Gastrocnemius medialis (tissue), 4 donors: ENCODE results near the gene BACE1-AS. TPM values are rescaled to one million over a fixed set of nuclear protein-coding genes. Genes with fewer than 3 reads are reported as not detected.

ENCODE experiments used
- ATAC-seq, 2 donors: fragments of 150-250 bp; one replicate each; pipeline ENCODE4 v1.9.1; 2016
- DNase-seq, 2 donors: peaks; one replicate each; pipeline ENCODE4 v3.0.0-alpha.2; 2019
- H3K27ac ChIP-seq, 4 donors: fragments of 200-600 bp; sonication (generic); 1 replicate in 1 of 4; 2 replicates in 3 of 4; pipeline ENCODE4 v1.5.1; 2016 to 2018; ENCODE audit warnings: mild to moderate bottlenecking in 2 of 4, moderate library complexity in 1 of 4
- H3K27me3 ChIP-seq, 3 donors: fragments of 200-600 bp; sonication (generic) in 2 of 3; 1 replicate in 1 of 3; 2 replicates in 2 of 3; pipeline versions ENCODE4 v1.5.1 to v1.6.0; 2016 to 2019; ENCODE audit warnings: mild to moderate bottlenecking in 1 of 3, moderate library complexity in 1 of 3
- H3K36me3 ChIP-seq, 2 donors: fragments of 200-600 bp; sonication (generic) in 1 of 2; one replicate each; pipeline ENCODE4 v1.5.1; 2017 to 2018
- H3K4me1 ChIP-seq, 2 donors: fragments of 200-600 bp; sonication (generic) in 1 of 2; one replicate each; pipeline ENCODE4 v1.5.1; 2016 to 2017; ENCODE audit warnings: mild to moderate bottlenecking in 2 of 2
- H3K4me3 ChIP-seq, 4 donors: fragments of 200-600 bp; sonication (generic) in 3 of 4; 1 replicate in 1 of 4; 2 replicates in 3 of 4; pipeline ENCODE4 v1.5.1; 2016 to 2019; ENCODE audit warnings: mild to moderate bottlenecking in 2 of 4
- H3K9me3 ChIP-seq, 3 donors: fragments of 200-600 bp; sonication (generic) in 2 of 3; 1 replicate in 1 of 3; 2 replicates in 2 of 3; pipeline ENCODE4 v1.5.1; 2016 to 2019
- POLR2A ChIP-seq, 2 donors: fragments of 450-650 bp; IDR thresholded peaks; one replicate each; pipeline ENCODE4 v1.6.1; 2017; ENCODE audit warnings: antibody characterized with exemption in 2 of 2, mild to moderate bottlenecking in 2 of 2, moderate library complexity in 2 of 2
- in situ Hi-C, 4 donors: fragments of 200-750 bp; cut with MboI; loops; one replicate each; pipeline versions ENCODE4 v1.15.0 to v1.8.0; 2017; ENCODE audit warnings: low sequenced_read_pairs in 4 of 4
- intact Hi-C: fragments of 100-400 bp; cut with DNase I; formaldehyde crosslinking; loops from one replicate; pipeline ENCODE4 v1.15.1; 2023; ENCODE audit warnings: low total_unique reads
- total RNA-seq, 4 donors: library from RNA; depleted of rRNA; stranded (reverse); fragments of >200 nt; gene quantifications; one replicate each; pipeline versions ENCODE4 v1.1.0 to v1.2.3, GENCODE V29; 2016
- TF ChIP-seq, protein P1 (sequence below), 5 experiments: fragments of 450-650 bp in 3 of 5; fragments of 200-600 bp in 2 of 5; sonication (generic) in 2 of 5; IDR thresholded peaks in 4 of 5; conservative IDR thresholded peaks in 1 of 5; 1 replicate in 4 of 5; 2 replicates in 1 of 5; pipeline ENCODE4 v1.5.1; 2016 to 2019; ENCODE audit warnings: antibody characterized with exemption in 5 of 5, mild to moderate bottlenecking in 3 of 5, moderate library complexity in 3 of 5

Gene BACE1-AS
- total RNA-seq, 4 donors from 2014 or later, result 10.5 to 13.2 (median 12.5) TPM

DNA sequence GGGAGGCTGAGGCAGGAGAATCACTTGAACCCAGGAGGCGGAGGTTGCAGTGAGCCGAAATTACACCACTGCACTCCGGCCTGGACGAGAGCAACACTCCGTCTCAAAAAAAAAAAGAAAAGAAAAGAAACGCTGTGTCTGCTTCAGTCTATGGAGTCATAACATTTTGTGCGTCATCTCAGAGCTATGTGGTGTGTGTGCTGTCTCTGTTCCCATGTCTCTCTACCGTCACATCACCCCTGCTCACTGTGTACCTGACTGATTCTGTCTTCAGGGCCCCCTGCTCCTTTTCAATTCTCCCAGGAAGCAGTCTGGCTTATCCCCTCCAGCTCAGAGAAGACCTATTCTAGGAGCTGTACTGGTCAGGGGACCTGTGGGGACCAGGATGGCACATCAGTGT lies 7.0 kb downstream of the BACE1-AS start:
- TF ChIP-seq, protein P1, sequence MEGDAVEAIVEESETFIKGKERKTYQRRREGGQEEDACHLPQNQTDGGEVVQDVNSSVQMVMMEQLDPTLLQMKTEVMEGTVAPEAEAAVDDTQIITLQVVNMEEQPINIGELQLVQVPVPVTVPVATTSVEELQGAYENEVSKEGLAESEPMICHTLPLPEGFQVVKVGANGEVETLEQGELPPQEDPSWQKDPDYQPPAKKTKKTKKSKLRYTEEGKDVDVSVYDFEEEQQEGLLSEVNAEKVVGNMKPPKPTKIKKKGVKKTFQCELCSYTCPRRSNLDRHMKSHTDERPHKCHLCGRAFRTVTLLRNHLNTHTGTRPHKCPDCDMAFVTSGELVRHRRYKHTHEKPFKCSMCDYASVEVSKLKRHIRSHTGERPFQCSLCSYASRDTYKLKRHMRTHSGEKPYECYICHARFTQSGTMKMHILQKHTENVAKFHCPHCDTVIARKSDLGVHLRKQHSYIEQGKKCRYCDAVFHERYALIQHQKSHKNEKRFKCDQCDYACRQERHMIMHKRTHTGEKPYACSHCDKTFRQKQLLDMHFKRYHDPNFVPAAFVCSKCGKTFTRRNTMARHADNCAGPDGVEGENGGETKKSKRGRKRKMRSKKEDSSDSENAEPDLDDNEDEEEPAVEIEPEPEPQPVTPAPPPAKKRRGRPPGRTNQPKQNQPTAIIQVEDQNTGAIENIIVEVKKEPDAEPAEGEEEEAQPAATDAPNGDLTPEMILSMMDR (IDR thresholded peaks at IDR 0.05 in 4 of 5, conservative IDR thresholded peaks at IDR 0.05 in 1 of 5), result no peak
- no peak for TF ChIP-seq POLR2A (IDR thresholded peaks at IDR 0.05)
- DNase-seq (no peak), ATAC-seq (no peak)
- Histone ChIP-seq H3K4me3 (no peak overlapping the region), H3K27me3 (no peaks in the 10 kb centered on the region), H3K36me3 (peaks cover 0 to 8% of the 10 kb centered on the region in 2 donors), H3K9me3 (no peaks in the 10 kb centered on the region), H3K27ac (no peak overlapping the region), H3K4me1 (peaks cover 0 to 3% of the 10 kb centered on the region in 2 donors)
- in situ Hi-C loops, result no loop called here
- intact Hi-C loops, result no loop called here

GRCh38 chr11:117299351-117300282 lies 8.5 kb downstream of the BACE1-AS start:
- intact Hi-C loops (no loop called here), in situ Hi-C loops (no loop called here)
- DNase-seq (no peak), ATAC-seq (no peak)
- Histone ChIP-seq H3K4me1 (peaks cover 0 to 3% of the 10 kb centered on the region in 2 donors), H3K4me3 (no peak overlapping the region), H3K36me3 (no peaks in the 10 kb centered on the region), H3K27me3 (no peaks in the 10 kb centered on the region), H3K9me3 (no peaks in the 10 kb centered on the region), H3K27ac (no peak overlapping the region)
- no peak for TF ChIP-seq POLR2A (IDR thresholded peaks at IDR 0.05)

DNA sequence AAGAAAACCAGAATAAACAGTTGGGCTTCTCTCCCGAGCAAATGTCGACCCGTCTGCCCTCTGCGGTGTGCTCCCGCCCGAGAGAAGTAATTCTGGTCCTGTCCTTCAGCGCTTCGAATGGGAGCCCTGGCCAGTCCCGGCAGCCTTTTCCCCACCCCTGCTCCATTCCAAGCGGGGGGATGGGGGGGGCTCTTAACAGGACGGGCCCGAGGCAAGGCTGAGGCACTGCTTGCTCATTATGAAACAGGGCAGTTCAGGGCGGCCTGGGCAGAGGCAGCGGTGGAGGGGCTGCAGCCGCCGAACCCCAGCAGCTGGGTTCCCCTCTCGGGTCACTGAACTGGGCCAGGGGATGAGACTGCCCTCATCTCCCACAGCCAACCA lies 9.1 kb downstream of the BACE1-AS start:
- H3K4me1 ChIP-seq, result peaks cover 0 to 3% of the 10 kb centered on the region in 2 donors
- DNase-seq, result no peak
- intact Hi-C loops, result no loop called here
- no peak overlapping the region for H3K4me3 ChIP-seq
- no peak for ATAC-seq
- no peak overlapping the region for H3K27ac ChIP-seq
- in situ Hi-C loops, result no loop called here
- no peaks in the 10 kb centered on the region for H3K9me3 ChIP-seq
- TF ChIP-seq, protein P1 (IDR thresholded peaks at IDR 0.05 in 4 of 5, conservative IDR thresholded peaks at IDR 0.05 in 1 of 5), result no peak
- TF ChIP-seq POLR2A (IDR thresholded peaks at IDR 0.05), result no peak
- no peaks in the 10 kb centered on the region for H3K27me3 ChIP-seq
- H3K36me3 ChIP-seq, result no peaks in the 10 kb centered on the region

GRCh38 chr11:117300773-117301172 lies 9.6 kb downstream of the BACE1-AS start:
- Histone ChIP-seq H3K36me3 (no peaks in the 10 kb centered on the region), H3K9me3 (no peaks in the 10 kb centered on the region), H3K4me3 (no peak overlapping the region), H3K27ac (no peak overlapping the region), H3K27me3 (no peaks in the 10 kb centered on the region), H3K4me1 (peaks cover 0 to 3% of the 10 kb centered on the region in 2 donors)
- ATAC-seq (no peak), DNase-seq (no peak)
- TF ChIP-seq, protein P1 (IDR thresholded peaks at IDR 0.05 in 4 of 5, conservative IDR thresholded peaks at IDR 0.05 in 1 of 5), result no peak
- in situ Hi-C loops, result no loop called here
- intact Hi-C loops, result no loop called here

DNA sequence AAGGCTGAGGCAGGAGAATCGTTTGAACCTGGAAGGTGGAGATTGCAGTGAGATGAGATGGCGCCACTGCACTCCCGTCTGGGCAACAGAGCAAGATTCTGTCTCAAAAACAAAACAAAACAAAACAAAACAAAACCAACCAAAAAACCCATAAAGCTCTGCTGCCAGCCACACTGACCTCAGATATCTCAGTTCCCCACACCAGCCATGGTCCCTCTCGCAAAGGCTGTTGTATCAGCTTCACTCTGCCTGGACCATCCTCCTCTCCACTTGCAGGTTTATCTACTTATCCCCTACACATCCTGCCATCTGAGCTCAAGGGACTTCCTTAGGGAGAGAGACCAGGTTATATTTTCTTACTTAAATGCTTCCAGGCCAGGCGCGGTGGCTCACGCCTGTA lies 11.1 kb downstream of the BACE1-AS start:
- ATAC-seq, result no peak
- no peaks in the 10 kb centered on the region for H3K9me3 ChIP-seq
- H3K27me3 ChIP-seq, result no peaks in the 10 kb centered on the region
- peaks cover 0 to 3% of the 10 kb centered on the region in 2 donors for H3K4me1 ChIP-seq
- in situ Hi-C loops (no loop called here), intact Hi-C loops (no loop called here)
- no peak for TF ChIP-seq POLR2A (IDR thresholded peaks at IDR 0.05)
- TF ChIP-seq, protein P1 (IDR thresholded peaks at IDR 0.05 in 4 of 5, conservative IDR thresholded peaks at IDR 0.05 in 1 of 5), result no peak
- H3K36me3 ChIP-seq, result no peaks in the 10 kb centered on the region
- H3K27ac ChIP-seq, result no peak overlapping the region
- no peak for DNase-seq
- H3K4me3 ChIP-seq, result no peak overlapping the region
